Mucosa of descending colon (tissue), 3 donors: ENCODE data around the gene DYNLT2B. TPM values are rescaled to one million over a fixed set of nuclear protein-coding genes. Genes with fewer than 3 reads are reported as not detected.
"Not testable (repeated sequence)": the region's sequence is repeated elsewhere in the genome, so short reads cannot be mapped to it uniquely, and the experiment has no call there.

ENCODE experiments used
- ATAC-seq: fragments of 200-7000 bp; cut with Tn5 transposase; one replicate; pipeline ENCODE4 v1.9.1; 2020; ENCODE audit warnings: mild to moderate bottlenecking, moderate library complexity
- DNase-seq, 3 donors: peaks; one replicate each; pipeline ENCODE4 v3.0.0-alpha.2; 2020
- H3K36me3 ChIP-seq: fragments of 200-600 bp; one replicate; pipeline ENCODE4 v1.8.0; 2021; ENCODE audit warnings: low read depth, mild to moderate bottlenecking
- H3K4me1 ChIP-seq: fragments of 200-600 bp; one replicate; pipeline ENCODE4 v1.8.0; 2021; ENCODE audit warnings: low read depth, mild to moderate bottlenecking
- H3K4me3 ChIP-seq: fragments of 200-600 bp; one replicate; pipeline ENCODE4 v1.8.0; 2021; ENCODE audit warnings: mild to moderate bottlenecking
- H3K9me3 ChIP-seq: fragments of 200-600 bp; one replicate; pipeline ENCODE4 v1.8.0; 2021; ENCODE audit warnings: mild to moderate bottlenecking
- intact Hi-C, 2 donors: fragments of 100-400 bp; cut with DNase I in 1 of 2; cut with micrococcal nuclease in 1 of 2; formaldehyde crosslinking; loops; one replicate each; pipeline versions ENCODE4 v1.11.0 to v1.11.1; 2022; cut with DNase I, micrococcal nuclease
- long read RNA-seq, 2 donors: library from polyadenylated mRNA; unstranded; transcript quantifications; one replicate each; pipeline ENCODE4 v2.0.0, GENCODE V29; 2019 to 2021
- total RNA-seq, 3 donors: library from RNA; stranded (reverse); fragmentation: NEBNext Ultra II Directional in 2 of 3; extraction: Animal tissue kit (Norgen Biotek cat#: 25700) in 2 of 3; gene quantifications; one replicate each; pipeline versions ENCODE4 v1.2.1 to v1.2.4, GENCODE V29; 2021 to 2023
- TF ChIP-seq, protein P1 (sequence below): fragments of 200-600 bp; IDR thresholded peaks from one replicate; pipeline ENCODE4 v1.8.0; 2022; ENCODE audit warnings: antibody characterized with exemption, mild to moderate bottlenecking
- donor health status: DM: no; HTN: no; CAD: no; lungs with moderate emphysema.
- donor health status: DM: no; HTN: no; CAD: no.
- donor health status: DM: no; HTN: yes; CAD: no.

DYNLT2B gene
- 1 to 10 TPM in 2 of 3 donors, under 1 TPM in 1; 0.64 to 5.2 (median 2.3) TPM for total RNA-seq
- long read RNA-seq, donor 1, partial matches to known transcripts: 0 of 4 reads
- long read RNA-seq, donor 1, other reads (novel, unspliced or antisense): 1 of 4 reads
- long read RNA-seq, donor 2, partial matches to known transcripts: 0 of 4 reads
- long read RNA-seq, donor 2, other reads (novel, unspliced or antisense): 1 of 4 reads

DNA sequence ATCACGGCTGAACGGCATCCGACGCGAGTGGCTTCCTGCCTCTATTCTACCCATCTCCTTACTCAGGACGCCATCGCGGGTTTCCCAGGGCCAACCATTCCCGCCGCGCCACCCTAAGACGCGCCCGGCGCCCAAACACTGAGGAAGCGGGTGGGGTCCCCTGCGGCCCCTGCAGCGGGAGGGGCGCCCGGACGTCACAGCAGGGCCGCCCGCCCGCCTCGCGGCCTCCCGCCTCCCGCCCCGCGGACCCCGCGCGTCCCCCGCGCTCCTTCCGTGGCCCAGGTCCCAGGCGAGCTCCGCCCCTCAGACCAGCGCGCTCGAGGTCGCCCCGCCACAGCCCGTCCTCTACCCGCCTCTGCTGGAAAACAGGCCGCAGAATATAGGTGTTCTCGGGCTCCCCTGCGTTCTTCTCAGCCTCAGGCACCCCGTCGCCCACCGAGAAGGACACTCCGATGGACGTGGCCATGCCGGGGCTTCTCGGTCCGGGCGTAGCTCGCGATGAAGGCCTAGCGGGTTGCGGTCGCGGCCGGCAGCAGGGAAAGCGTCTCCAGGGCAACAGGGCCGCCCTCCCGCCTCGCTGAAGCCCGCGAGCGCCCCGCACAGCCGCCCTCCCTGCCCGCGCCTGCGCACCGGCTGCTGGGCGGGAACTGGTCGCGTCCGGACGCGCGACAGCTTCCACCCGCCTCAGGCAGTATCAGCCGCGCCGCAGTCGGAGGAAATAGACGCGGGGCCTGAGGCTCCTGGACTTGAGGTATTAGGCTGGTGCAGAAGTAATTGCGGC, at the start of gene DYNLT2B:
DYNLT2B (minus strand) TSS at position 554 of the 781 bp plus-strand sequence; CDS start at position 466, 88 bp downstream.
- H3K36me3 ChIP-seq: no peaks in the 10 kb centered on the region
- TF ChIP-seq, protein P1, sequence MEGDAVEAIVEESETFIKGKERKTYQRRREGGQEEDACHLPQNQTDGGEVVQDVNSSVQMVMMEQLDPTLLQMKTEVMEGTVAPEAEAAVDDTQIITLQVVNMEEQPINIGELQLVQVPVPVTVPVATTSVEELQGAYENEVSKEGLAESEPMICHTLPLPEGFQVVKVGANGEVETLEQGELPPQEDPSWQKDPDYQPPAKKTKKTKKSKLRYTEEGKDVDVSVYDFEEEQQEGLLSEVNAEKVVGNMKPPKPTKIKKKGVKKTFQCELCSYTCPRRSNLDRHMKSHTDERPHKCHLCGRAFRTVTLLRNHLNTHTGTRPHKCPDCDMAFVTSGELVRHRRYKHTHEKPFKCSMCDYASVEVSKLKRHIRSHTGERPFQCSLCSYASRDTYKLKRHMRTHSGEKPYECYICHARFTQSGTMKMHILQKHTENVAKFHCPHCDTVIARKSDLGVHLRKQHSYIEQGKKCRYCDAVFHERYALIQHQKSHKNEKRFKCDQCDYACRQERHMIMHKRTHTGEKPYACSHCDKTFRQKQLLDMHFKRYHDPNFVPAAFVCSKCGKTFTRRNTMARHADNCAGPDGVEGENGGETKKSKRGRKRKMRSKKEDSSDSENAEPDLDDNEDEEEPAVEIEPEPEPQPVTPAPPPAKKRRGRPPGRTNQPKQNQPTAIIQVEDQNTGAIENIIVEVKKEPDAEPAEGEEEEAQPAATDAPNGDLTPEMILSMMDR: no peak
- intact Hi-C loops: no loop called here
- ATAC-seq: peak; percentile 99
- H3K4me1 ChIP-seq: peaks cover 3% of the 10 kb centered on the region
- peak within 1 kb of the TSS; percentile 65 for H3K4me3 ChIP-seq
- H3K9me3 ChIP-seq: no peaks in the 10 kb centered on the region
- DNase-seq: peak; percentile 85 to 93 (median 93)

DNA sequence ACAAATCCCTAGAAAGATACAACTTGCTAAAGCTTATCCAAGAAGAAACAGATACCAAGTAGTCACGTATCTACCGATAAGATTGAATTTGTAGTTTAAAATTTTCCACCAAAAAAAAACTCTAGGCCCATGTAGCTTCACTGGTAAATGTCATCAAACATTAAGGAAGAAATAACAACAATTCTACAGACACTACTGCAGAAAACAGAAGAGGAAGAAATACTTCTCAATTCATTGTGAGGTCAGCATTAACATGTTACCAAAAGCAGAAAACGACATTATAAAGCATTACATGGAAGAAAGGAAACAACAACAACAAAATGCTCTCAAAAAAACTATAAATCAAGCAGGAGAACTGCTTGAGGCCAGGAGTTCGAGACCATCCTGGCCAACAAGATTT, 47.7 kb upstream of the DYNLT2B start:
- Histone ChIP-seq H3K4me1 (no peaks in the 10 kb centered on the region), H3K36me3 (no peaks in the 10 kb centered on the region), H3K4me3 (no peak overlapping the region), H3K9me3 (no peaks in the 10 kb centered on the region)
- DNase-seq: no peak
- intact Hi-C loops: no loop called here
- TF ChIP-seq, protein P1: no peak
- no peak for ATAC-seq

DNA sequence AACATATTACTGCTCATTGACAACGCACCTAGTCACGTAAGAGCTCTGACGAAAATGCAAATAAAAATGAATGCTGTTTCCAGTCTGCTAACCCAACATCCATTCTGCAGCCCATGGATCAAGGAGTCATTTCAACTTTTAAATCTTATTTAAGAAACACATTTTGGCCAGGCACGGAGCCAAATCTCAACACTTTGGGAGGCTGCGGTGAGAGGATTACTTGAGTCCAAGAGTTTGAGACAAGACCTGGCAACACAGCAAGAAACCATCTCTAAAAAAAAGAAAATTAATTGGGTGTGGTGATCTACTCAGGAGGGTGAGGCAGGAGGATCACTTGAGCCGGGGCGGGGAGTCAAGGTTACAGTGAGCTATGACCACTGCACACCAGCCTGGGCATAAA, 42.5 kb upstream of the DYNLT2B start:
- Histone ChIP-seq H3K9me3 (no peaks in the 10 kb centered on the region), H3K4me3 (no peak overlapping the region), H3K4me1 (no peaks in the 10 kb centered on the region), H3K36me3 (peaks cover 5% of the 10 kb centered on the region)
- no peak for ATAC-seq
- DNase-seq: no peak
- intact Hi-C loops: no loop called here
- TF ChIP-seq, protein P1: no peak

DNA sequence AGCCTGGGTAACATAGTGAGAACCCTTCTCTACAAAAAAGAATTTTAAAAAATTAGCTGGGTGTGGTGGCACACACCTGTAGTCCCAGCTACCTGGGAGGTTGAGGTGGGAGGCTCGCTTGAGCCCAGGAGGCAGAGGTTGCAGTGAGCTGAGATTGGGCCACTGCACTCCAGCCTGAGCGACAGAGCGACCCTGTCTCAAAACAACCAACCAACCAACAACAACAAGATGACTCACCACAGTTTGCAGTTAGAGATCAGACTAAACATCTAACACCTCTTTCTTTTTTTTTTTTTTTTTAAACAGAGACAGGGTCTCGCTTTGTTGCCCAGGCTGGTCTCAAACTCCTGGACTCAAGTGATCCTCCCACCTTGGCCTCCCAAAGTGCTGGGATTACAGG, 40.5 kb upstream of the DYNLT2B start:
- H3K9me3 ChIP-seq, intact Hi-C loops, DNase-seq, H3K36me3 ChIP-seq, H3K4me3 ChIP-seq, ATAC-seq, H3K4me1 ChIP-seq: not testable (repeated sequence)

DNA sequence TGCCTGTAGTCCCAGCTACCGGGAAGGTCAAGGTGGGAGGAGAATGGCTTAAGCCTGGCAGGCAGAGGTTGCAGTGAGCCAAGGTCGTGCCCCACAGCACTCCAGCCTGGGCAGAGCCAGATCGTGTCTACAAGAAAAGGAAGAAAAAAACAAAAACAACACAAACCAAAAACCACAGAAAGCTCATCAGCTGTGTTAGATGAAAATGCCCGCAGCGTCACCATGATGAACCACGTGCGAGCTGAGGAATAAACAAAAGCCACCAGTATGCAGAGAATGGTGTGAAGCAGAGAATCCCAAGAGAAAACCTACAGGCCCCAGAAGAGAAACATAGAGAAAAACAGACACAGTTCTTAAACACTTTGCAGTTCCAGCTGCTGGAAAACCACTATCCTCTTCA, 39.9 kb upstream of the DYNLT2B start:
- no peak for ATAC-seq
- no peak for DNase-seq
- intact Hi-C loops: no loop called here
- Histone ChIP-seq H3K4me3 (no peak overlapping the region), H3K4me1 (no peaks in the 10 kb centered on the region), H3K36me3 (peaks cover 5% of the 10 kb centered on the region), H3K9me3 (no peaks in the 10 kb centered on the region)
- TF ChIP-seq, protein P1: no peak

DNA sequence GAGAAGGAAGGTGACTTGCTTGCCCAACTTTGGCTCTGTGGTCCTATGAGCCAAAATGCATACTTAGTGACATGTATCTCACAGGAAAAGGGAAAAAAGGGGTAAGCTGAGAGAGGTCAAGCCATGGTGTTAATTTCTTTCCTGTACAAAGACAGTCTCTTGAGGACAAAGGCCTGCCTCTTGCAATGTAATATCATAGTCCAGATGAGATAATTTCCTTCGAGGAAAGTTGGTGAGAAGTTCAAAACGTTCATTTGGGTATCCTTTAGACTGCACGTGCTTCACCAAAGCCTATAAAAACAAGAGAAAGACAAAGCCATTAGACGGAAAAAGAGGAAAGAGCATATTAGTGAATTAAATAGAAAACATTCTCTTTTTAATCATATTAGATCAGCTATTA, 38.5 kb upstream of the DYNLT2B start:
- ATAC-seq (no peak), DNase-seq (no peak)
- Histone ChIP-seq H3K36me3 (peaks cover 5% of the 10 kb centered on the region), H3K4me3 (no peak overlapping the region), H3K9me3 (no peaks in the 10 kb centered on the region), H3K4me1 (no peaks in the 10 kb centered on the region)
- TF ChIP-seq, protein P1: no peak
- intact Hi-C loops: no loop called here
